Fibroblast of pulmonary artery (primary cell): ENCODE results near the gene KIR2DL4.
"Not testable (repeated sequence)": the region's sequence is repeated elsewhere in the genome, so short reads cannot be mapped to it uniquely, and the experiment has no call there.

Source experiments
- DNase-seq: peaks from one replicate; pipeline ENCODE4 v3.0.0-alpha.2; 2010; ENCODE audit warnings: low read depth
- H3K4me3 ChIP-seq: replicated peaks from 2 replicates; pipeline ENCODE4 v1.5.1; 2011; ENCODE audit warnings: low read depth, mild to moderate bottlenecking, control low read depth, low read length, moderate library complexity
- TF ChIP-seq, protein P1 (sequence below): IDR thresholded peaks from 2 replicates; pipeline ENCODE4 v1.5.1; 2011; ENCODE audit warnings: mild to moderate bottlenecking, control low read depth, low read length, inconsistent platforms; ENCODE audit errors: missing control alignments

Gene KIR2DL4

DNA sequence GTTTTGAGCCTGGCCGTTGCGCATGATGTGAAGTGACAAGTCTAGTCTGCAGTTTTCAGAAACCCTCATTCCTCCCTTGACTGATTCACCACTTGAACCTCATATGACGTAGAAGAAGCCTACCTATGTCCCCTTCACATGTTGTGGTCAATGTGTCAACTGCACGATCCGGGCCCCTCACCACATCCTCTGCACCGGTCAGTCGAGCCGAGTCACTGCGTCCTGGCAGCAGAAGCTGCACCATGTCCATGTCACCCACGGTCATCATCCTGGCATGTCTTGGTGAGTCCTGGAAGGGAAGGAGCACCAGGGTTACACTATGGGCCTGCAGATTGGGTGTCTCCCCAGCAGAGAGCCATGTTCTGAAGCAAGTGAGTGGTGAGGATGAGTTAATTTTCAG, at the start of gene KIR2DL4:
TSS of gene KIR2DL4 (plus strand) at position 201 of the 400 bp plus-strand sequence. CDS start at position 243, 42 bp downstream.
- TF ChIP-seq, protein P1, sequence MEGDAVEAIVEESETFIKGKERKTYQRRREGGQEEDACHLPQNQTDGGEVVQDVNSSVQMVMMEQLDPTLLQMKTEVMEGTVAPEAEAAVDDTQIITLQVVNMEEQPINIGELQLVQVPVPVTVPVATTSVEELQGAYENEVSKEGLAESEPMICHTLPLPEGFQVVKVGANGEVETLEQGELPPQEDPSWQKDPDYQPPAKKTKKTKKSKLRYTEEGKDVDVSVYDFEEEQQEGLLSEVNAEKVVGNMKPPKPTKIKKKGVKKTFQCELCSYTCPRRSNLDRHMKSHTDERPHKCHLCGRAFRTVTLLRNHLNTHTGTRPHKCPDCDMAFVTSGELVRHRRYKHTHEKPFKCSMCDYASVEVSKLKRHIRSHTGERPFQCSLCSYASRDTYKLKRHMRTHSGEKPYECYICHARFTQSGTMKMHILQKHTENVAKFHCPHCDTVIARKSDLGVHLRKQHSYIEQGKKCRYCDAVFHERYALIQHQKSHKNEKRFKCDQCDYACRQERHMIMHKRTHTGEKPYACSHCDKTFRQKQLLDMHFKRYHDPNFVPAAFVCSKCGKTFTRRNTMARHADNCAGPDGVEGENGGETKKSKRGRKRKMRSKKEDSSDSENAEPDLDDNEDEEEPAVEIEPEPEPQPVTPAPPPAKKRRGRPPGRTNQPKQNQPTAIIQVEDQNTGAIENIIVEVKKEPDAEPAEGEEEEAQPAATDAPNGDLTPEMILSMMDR: no peak
- DNase-seq: no peak
- no peak within 1 kb of the TSS for H3K4me3 ChIP-seq

DNA sequence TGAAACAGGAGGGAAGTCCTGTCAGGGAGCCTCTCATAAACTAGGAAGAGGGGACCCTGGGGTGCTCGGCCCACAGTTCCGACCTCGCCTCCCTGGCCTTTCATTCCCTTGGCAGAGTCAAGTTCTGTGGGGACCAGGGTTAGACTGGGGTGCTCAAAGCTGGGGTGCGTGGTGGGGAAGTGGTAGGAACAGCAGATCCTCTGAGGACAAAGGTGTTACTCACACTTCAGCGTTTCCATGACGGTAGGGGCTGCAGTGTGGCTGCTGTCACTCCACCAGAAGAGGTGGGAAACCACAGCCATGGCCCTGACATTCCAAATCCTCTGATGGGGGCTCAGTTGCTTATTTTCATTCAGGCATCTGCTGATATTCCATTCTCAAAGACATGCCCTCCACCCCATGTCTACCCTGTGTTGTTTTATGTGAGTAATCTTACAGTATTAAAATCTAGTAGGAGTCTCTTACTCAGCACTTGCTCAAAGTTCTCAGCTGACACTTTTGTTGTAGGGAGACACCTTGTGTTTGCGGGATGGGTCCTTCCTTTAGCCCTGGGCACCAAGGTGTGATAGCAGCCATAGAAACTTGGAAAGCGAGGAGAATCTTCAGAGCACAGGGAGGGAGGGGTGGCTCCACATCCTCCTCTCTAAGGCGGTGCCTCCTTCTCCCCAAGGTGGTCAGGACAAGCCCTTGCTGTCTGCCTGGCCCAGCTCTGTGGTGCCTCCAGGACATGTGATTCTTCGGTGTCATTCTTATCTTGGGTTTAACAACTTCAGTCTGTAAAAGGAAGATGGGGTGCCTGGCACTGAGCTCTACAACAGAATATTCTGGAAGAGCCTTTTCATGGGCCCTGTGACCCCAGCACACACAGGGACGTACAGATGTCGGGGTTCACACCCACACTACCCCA, 47.0 kb upstream of the KIR2DL4 start:
- DNase-seq, H3K4me3 ChIP-seq: not testable (repeated sequence)

DNA sequence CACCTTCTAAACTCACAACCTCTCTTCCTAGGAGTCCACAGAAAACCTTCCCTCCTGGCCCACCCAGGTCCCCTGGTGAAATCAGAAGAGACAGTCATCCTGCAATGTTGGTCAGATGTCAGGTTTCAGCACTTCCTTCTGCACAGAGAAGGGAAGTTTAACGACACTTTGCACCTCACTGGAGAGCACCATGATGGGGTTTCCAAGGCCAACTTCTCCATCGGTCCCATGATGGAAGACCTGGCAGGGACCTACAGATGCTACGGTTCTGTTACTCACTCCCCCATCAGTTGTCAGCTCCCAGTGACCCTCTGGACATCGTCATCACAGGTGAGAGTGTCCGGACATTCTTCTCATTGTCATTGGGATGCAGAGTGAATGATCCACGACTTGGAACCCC, 44.8 kb upstream of the KIR2DL4 start:
- not testable (repeated sequence) for DNase-seq, H3K4me3 ChIP-seq

DNA sequence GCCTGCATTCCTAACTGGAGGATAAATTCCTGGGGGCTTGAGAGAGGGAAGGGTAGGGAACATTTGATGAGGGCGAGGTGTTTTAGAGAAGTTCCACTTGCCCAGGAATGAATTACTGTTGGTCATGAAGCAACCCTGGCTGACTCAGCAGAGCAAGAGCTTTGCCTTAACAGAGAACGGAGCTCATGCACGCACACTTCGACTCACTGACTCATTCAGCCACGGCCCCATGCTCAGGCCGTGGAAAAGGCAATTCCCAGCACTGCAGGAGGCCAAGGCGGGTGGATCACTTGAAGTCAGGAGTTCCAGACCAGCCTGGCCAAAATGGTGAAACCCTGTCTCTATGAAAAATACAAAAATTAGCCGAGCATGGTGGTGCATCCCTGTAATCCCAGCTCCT, 39.2 kb upstream of the KIR2DL4 start:
- not testable (repeated sequence) for DNase-seq, H3K4me3 ChIP-seq

DNA sequence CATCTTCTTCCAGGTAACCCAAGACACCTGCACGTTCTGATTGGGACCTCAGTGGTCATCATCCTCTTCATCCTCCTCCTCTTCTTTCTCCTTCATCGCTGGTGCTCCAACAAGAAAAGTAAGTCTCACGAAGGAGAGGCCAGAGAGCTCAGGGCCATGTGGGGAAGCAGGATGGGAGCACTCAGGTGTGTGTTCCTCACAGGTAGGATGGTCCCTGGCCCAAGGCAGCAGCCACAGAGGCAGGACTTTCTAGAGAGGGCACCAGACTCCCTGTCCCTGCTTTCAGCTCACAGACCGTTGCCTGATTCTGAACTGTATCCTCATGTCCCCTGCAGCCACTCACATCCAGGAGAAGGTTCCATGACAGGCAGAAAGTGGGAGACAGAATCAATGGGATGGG, 36.9 kb upstream of the KIR2DL4 start:
- DNase-seq, H3K4me3 ChIP-seq: not testable (repeated sequence)

DNA sequence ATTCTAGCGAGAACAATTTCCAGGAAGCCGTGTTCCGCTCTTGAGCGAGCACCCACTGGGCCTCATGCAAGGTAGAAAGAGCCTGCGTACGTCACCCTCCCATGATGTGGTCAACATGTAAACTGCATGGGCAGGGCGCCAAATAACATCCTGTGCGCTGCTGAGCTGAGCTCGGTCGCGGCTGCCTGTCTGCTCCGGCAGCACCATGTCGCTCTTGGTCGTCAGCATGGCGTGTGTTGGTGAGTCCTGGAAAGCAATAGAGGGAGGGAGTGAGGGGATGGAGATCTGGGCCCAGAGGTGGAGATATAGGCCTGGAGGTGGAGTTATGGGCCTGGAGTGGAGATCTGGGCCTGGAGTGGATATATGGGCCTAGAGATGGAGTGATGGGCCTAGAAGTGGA, 33.8 kb upstream of the KIR2DL4 start, which contains the start of gene KIR2DL1:
TSS of gene KIR2DL1 (plus strand) at position 148 of the 400 bp plus-strand sequence. CDS start at position 206, 58 bp downstream.
- not testable (repeated sequence) for DNase-seq, H3K4me3 ChIP-seq

DNA sequence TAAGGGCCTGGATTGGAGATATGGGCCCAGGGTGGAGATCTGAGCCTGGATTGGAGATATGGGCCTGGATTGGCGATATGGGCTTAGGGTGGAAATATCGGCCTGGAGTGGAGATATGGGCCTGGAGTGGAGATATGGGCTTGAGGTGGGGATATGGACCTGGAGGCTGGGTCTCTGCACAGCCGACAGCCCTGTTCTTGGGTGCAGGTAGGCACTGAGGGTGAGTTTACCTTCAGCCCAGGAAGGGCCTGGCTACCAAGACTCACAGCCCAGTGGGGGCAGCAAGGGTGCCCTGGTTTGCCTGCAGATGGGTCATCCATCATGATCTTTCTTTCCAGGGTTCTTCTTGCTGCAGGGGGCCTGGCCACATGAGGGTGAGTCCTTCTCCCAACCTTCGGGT, 32.9 kb upstream of the KIR2DL4 start:
- DNase-seq: not testable (repeated sequence)

DNA sequence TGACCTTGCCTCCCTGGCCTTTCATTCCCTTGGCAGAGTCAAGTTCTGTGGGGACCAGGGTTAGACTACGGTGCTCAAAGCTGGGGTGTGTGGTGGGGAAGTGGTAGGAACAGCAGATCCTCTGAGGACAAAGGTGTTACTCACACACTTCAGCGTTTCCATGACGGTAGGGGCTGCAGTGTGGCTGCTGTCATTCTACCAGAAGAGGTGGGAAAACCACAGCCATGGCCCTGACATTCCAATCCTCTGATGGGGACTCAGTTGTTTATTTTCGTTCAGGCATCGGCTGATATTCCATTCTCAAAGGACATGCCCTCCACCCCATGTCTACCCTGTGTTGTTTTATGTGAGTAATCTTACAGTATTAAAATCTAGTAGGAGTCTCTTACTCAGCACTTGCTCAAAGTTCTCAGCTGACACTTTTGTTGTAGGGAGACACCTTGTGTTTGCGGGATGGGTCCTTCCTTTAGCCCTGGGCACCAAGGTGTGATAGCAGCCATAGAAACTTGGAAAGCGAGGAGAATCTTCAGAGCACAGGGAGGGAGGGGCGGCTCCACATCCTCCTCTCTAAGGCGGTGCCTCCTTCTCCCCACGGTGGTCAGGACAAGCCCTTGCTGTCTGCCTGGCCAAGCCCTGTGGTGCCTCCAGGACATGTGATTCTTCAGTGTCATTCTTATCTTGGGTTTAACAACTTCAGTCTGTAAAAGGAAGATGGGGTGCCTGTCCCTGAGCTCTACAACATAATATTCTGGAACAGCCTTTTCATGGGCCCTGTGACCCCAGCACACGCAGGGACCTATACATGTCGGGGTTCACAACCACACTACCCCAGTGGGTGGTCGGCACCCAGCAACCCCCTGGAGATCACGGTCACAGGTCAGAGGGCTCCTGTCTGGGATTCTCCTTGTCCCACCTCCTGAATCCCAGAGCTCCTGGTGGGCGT, 32.1 kb upstream of the KIR2DL4 start:
- DNase-seq, H3K4me3 ChIP-seq: not testable (repeated sequence)

More for the DNA sequence above, 32.9 kb upstream of the KIR2DL4 start:
- H3K4me3 ChIP-seq: not testable (repeated sequence)

DNA sequence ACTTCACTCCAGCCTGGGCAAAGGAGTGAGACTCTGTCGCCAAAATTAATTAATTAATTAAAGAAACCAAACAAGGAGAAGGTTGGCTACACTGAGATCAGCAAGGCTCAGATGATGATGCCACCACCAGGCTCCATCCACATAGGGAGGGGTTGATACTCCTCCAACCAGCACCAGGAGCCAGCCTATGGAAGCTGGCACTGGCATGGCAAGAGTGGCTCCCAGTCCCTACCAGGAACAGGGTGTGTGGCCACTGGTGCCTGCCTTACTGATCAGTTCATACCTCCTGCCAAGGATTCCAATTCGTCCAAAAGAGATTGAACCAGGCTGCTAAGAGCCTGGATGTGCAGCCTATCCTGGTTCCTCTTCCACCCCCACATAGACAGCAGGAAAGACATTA, 30.7 kb upstream of the KIR2DL4 start:
- not testable (repeated sequence) for H3K4me3 ChIP-seq, DNase-seq

DNA sequence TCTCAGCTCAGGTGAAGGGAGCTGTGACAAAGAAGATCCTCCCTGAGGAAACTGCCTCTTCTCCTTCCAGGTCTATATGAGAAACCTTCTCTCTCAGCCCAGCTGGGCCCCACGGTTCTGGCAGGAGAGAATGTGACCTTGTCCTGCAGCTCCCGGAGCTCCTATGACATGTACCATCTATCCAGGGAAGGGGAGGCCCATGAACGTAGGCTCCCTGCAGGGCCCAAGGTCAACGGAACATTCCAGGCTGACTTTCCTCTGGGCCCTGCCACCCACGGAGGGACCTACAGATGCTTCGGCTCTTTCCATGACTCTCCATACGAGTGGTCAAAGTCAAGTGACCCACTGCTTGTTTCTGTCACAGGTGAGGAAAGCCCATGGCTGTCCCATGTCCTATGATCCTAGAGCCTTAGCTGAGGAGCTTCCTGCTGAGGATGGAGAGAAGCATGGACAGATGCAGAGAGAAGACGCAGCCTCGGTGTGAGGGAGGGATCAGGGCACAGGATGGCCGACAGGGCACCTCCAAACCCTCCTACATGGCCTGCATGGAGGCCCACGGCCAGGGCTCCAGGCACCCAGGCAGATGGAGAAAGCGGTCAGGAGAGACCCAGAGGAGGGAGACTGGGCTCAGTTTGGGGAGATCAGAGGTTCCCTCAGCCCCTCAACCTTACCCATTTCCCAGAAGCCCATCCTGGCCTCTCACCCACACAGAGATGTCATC, 28.2 kb upstream of the KIR2DL4 start:
- not testable (repeated sequence) for DNase-seq, H3K4me3 ChIP-seq

DNA sequence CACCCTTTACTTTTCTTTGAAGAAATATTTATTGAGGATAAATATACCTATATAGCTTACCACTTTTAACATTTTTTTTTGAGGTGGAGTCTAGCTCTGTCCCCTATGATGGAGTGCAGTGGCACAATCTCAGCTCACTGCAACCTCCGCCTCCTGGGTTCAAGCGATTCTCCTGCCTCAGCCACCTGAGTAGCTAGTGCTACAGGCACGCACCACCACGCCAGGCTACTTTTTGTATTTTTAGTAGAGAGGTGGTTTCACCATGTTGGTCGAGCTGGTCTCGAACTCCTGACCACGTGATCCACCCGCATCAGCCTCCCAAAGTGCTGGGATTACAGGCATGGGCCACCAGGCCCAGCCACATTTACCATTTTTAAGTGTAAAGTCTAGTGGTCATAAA, 27.6 kb upstream of the KIR2DL4 start:
- not testable (repeated sequence) for H3K4me3 ChIP-seq, DNase-seq

DNA sequence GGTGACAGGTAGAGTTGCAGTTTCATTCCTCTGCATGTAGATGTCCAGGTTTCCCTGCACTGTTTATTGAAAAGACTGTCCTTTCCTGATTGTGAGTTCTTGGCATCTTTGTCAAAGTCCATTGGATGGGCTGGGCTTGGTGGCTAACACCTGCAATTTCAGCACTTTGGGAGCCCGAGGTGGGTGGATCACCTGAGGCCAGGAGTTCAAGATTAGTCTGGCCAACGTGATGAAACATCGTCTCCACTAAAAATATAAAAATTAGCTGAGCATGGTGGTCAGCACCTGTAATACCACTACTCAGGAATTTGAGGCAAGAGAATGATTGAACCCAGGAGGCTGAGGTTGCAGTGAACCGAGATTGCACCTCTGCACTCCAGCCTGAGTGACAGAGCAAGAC, 25.6 kb upstream of the KIR2DL4 start:
- not testable (repeated sequence) for H3K4me3 ChIP-seq, DNase-seq

DNA sequence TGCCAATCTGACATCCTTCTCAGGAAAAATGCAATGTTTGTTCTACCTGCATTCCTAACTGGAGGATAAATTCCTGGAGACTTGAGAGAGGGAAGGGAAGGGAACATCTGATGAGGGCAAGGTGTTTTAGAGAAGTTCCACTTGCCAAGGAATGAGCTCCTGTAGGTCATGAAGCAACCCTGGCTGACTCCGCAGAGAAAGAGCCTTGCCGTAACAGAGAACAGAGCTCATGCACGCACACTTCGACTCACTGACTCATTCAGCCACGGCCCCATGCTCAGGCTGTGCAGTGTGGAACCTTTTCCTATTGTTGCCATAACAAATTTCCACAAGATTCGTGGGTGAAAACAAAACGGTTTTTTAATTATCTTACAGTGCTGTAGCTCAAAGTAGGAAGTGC, 24.5 kb upstream of the KIR2DL4 start:
- not testable (repeated sequence) for DNase-seq, H3K4me3 ChIP-seq

DNA sequence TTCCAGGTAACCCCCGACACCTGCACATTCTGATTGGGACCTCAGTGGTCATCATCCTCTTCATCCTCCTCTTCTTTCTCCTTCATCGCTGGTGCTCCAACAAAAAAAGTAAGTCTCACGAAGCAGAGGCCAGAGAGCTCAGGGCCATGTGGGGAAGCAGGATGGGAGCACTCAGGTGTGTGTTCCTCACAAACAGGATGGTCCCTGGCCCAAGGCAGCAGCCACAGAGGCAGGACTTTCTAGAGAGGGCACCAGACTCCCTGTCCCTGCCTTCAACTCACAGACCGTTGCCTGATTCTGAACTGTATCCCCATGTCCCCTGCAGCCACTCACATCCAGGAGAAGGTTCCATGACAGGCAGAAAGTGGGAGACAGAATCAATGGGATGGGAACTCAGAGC, 20.5 kb upstream of the KIR2DL4 start:
- H3K4me3 ChIP-seq, DNase-seq: not testable (repeated sequence)

DNA sequence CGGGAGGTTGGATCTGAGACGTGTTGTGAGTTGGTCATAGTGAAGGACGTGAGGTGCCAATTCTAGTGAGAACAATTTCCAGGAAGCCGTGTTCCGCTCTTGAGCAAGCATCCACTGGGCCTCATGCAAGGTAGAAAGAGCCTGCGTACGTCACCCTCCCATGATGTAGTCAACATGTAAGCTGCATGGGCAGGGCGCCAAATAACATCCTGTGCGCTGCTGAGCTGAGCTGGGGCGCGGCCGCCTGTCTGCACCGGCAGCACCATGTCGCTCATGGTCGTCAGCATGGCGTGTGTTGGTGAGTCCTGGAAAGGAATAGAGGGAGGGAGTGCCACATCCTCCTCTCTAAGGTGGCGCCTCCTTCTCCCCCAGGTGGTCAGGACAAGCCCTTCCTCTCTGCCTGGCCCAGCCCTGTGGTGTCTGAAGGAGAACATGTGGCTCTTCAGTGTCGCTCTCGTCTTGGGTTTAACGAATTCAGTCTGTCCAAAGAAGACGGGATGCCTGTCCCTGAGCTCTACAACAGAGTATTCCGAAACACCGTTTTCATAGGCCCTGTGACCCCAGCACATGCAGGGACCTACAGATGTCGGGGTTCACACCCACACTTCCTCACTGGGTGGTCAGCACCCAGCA, 17.2 kb upstream of the KIR2DL4 start:
- DNase-seq, H3K4me3 ChIP-seq: not testable (repeated sequence)

DNA sequence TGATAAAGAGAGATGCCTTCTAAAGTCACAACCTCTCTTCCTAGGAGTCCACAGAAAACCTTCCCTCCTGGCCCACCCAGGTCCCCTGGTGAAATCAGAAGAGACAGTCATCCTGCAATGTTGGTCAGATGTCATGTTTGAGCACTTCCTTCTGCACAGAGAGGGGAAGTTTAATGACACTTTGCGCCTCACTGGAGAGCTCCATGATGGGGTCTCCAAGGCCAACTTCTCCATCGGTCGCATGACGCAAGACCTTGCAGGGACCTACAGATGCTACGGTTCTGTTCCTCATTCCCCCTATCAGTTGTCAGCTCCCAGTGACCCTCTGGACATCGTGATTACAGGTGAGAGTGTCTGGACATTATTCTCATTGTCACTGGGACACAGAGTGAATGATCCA, 15.3 kb upstream of the KIR2DL4 start:
- not testable (repeated sequence) for DNase-seq, H3K4me3 ChIP-seq
